Rectal smooth muscle tissue (tissue), 1 donor: ENCODE measurements around the gene ODAD4.
A peak's percentile ranks its signal among the peaks of the same experiment; 100 is the strongest.

Experiments
- H3K27ac ChIP-seq: one replicate; pipeline ENCODE4 v1.7.0; 2013; ENCODE audit warnings: low read depth, low read length, inconsistent platforms
- H3K27me3 ChIP-seq: one replicate; pipeline ENCODE4 v1.7.0; 2013; ENCODE audit warnings: low read length; ENCODE audit not compliant: control insufficient read depth, insufficient read depth
- H3K36me3 ChIP-seq: one replicate; pipeline ENCODE4 v1.7.0; 2013; ENCODE audit warnings: low read length; ENCODE audit not compliant: control insufficient read depth, insufficient read depth
- H3K4me1 ChIP-seq: one replicate; pipeline ENCODE4 v1.7.0; 2013; ENCODE audit warnings: low read length; ENCODE audit not compliant: control insufficient read depth, insufficient read depth
- H3K4me3 ChIP-seq: one replicate; pipeline ENCODE4 v1.7.0; 2013; ENCODE audit warnings: low read length
- H3K9ac ChIP-seq: one replicate; pipeline ENCODE4 v1.7.0; 2013; ENCODE audit warnings: low read length

The ODAD4 gene, protein sequence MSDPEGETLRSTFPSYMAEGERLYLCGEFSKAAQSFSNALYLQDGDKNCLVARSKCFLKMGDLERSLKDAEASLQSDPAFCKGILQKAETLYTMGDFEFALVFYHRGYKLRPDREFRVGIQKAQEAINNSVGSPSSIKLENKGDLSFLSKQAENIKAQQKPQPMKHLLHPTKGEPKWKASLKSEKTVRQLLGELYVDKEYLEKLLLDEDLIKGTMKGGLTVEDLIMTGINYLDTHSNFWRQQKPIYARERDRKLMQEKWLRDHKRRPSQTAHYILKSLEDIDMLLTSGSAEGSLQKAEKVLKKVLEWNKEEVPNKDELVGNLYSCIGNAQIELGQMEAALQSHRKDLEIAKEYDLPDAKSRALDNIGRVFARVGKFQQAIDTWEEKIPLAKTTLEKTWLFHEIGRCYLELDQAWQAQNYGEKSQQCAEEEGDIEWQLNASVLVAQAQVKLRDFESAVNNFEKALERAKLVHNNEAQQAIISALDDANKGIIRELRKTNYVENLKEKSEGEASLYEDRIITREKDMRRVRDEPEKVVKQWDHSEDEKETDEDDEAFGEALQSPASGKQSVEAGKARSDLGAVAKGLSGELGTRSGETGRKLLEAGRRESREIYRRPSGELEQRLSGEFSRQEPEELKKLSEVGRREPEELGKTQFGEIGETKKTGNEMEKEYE

GRCh38 chr17:41930009-41930832 lies at the start of gene ODAD4:
ODAD4 (plus strand) TSS chr17:41930617; CDS start chr17:41930724, 107 bp downstream.
- H3K9ac ChIP-seq = peak within 1 kb of the TSS; percentile 2
- peak within 1 kb of the TSS; percentile 78 for H3K27ac ChIP-seq
- peak within 1 kb of the TSS; percentile 66 for H3K4me3 ChIP-seq
- no peaks in the 10 kb centered on the region for H3K27me3 ChIP-seq
- H3K36me3 ChIP-seq = no peaks in the 10 kb centered on the region
- H3K4me1 ChIP-seq = peaks cover 5% of the 10 kb centered on the region

DNA sequence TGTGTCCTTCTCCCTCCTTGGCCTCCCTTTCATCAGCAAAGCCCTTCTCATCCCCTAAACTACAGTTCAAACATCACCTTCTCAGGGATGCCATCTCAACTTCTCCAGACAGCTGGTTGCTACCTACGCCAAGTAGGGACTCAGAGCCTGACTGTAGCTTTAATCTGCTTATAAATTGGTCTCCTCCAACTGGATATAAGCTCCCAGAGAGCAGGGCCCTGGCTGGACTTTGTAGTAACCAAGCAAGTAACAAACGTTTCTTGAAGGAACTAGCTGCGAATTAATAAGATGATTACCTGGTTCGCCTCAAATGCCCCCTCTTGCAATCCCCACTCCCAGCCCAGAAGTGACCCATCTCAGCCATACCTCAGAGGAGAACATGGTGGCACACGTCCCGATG lies 47.7 kb upstream of the ODAD4 start:
- H3K27ac ChIP-seq = no peak overlapping the region
- no peak overlapping the region for H3K9ac ChIP-seq
- peaks cover 48% of the 10 kb centered on the region for H3K36me3 ChIP-seq
- H3K4me3 ChIP-seq = no peak overlapping the region
- H3K4me1 ChIP-seq = no peaks in the 10 kb centered on the region
- H3K27me3 ChIP-seq = no peaks in the 10 kb centered on the region

DNA sequence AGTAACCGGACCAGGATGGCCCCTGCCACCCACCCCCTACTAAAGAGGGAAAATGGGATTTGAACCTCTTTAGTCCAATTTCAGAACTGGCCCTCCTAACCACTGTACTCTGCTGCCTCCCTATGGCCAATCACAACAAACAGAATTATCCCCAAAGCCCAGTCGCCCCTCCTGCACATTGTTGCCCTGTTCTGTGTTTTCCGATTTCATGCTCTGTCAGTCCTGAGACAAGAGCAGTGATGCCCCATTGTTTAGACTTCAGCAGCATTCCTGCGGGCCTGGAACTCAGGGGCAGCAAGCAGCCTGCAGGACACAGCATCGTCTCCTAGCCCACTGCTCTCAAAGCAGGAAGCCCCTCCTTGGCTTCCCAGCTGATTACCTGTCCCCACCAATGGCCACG lies 44.7 kb upstream of the ODAD4 start:
- Histone ChIP-seq H3K4me1 (no peaks in the 10 kb centered on the region), H3K4me3 (no peak overlapping the region), H3K9ac (no peak overlapping the region), H3K36me3 (peaks cover 35% of the 10 kb centered on the region), H3K27ac (no peak overlapping the region), H3K27me3 (no peaks in the 10 kb centered on the region)

GRCh38 chr17:41888332-41888965 lies 42.0 kb upstream of the ODAD4 start:
- H3K4me3 ChIP-seq = no peak overlapping the region
- peaks cover 35% of the 10 kb centered on the region for H3K36me3 ChIP-seq
- no peak overlapping the region for H3K27ac ChIP-seq
- H3K27me3 ChIP-seq = no peaks in the 10 kb centered on the region
- no peak overlapping the region for H3K9ac ChIP-seq
- no peaks in the 10 kb centered on the region for H3K4me1 ChIP-seq

GRCh38 chr17:41891135-41892020 lies 39.0 kb upstream of the ODAD4 start:
- no peak overlapping the region for H3K4me3 ChIP-seq
- H3K36me3 ChIP-seq = peaks cover 26% of the 10 kb centered on the region
- no peak overlapping the region for H3K9ac ChIP-seq
- peaks cover 2% of the 10 kb centered on the region for H3K4me1 ChIP-seq
- no peak overlapping the region for H3K27ac ChIP-seq
- H3K27me3 ChIP-seq = no peaks in the 10 kb centered on the region

- no peak overlapping the region for H3K27ac ChIP-seq
- H3K27me3 ChIP-seq = no peaks in the 10 kb centered on the region
- peaks cover 27% of the 10 kb centered on the region for H3K36me3 ChIP-seq
- H3K9ac ChIP-seq = no peak overlapping the region
- H3K4me3 ChIP-seq = no peak overlapping the region
- peaks cover 2% of the 10 kb centered on the region for H3K4me1 ChIP-seq
Measured at GRCh38 chr17:41892021-41892376, 38.4 kb upstream of the ODAD4 start.

GRCh38 chr17:41893384-41893783 lies 37.0 kb upstream of the ODAD4 start:
- peaks cover 2% of the 10 kb centered on the region for H3K4me1 ChIP-seq
- no peaks in the 10 kb centered on the region for H3K27me3 ChIP-seq
- H3K4me3 ChIP-seq = no peak overlapping the region
- no peak overlapping the region for H3K9ac ChIP-seq
- peaks cover 30% of the 10 kb centered on the region for H3K36me3 ChIP-seq
- H3K27ac ChIP-seq = no peak overlapping the region

DNA sequence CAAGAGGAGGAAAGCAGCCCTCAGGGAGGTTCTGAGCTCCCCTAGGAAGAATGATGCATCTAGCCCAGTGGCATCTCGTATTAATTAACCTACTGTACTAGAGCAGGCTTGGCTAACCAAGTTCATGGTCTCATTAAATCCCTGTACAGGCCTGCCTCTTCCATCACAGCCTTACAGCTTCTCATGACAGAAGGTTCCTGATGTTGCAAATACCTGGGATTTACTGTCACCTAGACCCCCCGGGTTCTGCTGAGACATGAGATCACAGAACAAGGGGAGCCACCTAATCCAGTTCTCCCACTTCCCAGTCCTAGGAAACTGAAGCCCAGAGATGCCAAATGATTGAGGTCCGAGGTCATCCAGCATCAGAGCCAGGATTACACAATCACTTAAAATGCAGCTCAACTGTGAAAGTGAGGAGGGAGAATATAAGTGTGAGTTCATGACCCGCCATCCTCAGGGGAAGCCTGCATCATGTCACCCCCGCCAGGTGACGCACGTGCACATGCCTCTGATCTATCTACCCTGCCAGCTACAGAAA lies 35.6 kb upstream of the ODAD4 start:
- Histone ChIP-seq H3K4me3 (no peak overlapping the region), H3K36me3 (peaks cover 36% of the 10 kb centered on the region), H3K9ac (no peak overlapping the region), H3K4me1 (peaks cover 2% of the 10 kb centered on the region), H3K27me3 (no peaks in the 10 kb centered on the region), H3K27ac (peak overlapping the region; percentile 28)

GRCh38 chr17:41895617-41896016 lies 34.8 kb upstream of the ODAD4 start:
- no peaks in the 10 kb centered on the region for H3K27me3 ChIP-seq
- peaks cover 2% of the 10 kb centered on the region for H3K4me1 ChIP-seq
- H3K36me3 ChIP-seq = peaks cover 36% of the 10 kb centered on the region
- no peak overlapping the region for H3K4me3 ChIP-seq
- no peak overlapping the region for H3K9ac ChIP-seq
- H3K27ac ChIP-seq = no peak overlapping the region

GRCh38 chr17:41896726-41897125 lies 33.7 kb upstream of the ODAD4 start:
- H3K36me3 ChIP-seq = peaks cover 40% of the 10 kb centered on the region

GRCh38 chr17:41901646-41902045 lies 28.8 kb upstream of the ODAD4 start:
- H3K27me3 ChIP-seq = no peaks in the 10 kb centered on the region
- no peak overlapping the region for H3K27ac ChIP-seq
- peaks cover 38% of the 10 kb centered on the region for H3K36me3 ChIP-seq

More at GRCh38 chr17:41896726-41897125, 33.7 kb upstream of the ODAD4 start:
- H3K27ac ChIP-seq = no peak overlapping the region
- no peak overlapping the region for H3K4me3 ChIP-seq
- H3K27me3 ChIP-seq = no peaks in the 10 kb centered on the region
- peaks cover 2% of the 10 kb centered on the region for H3K4me1 ChIP-seq
- no peak overlapping the region for H3K9ac ChIP-seq

More at GRCh38 chr17:41901646-41902045, 28.8 kb upstream of the ODAD4 start:
- H3K9ac ChIP-seq = no peak overlapping the region
- no peaks in the 10 kb centered on the region for H3K4me1 ChIP-seq
- H3K4me3 ChIP-seq = no peak overlapping the region
